K562 (cell line): ENCODE results near the gene TLR6. TPM values are rescaled to one million over a fixed set of nuclear protein-coding genes. Genes with fewer than 3 reads are reported as not detected.

Source experiments
- ATAC-seq: fragments of 200-7000 bp; cut with Tn5 transposase; 3 replicates; pipeline ENCODE4 v1.9.1; 2020; ENCODE audit warnings: moderate library complexity
- BruUV-seq: library from RNA; stranded (reverse); fragments of 400-500 nt; replicated peaks from 2 replicates; lab custom pipeline; 2021; lab: Mats Ljungman, UMichigan
- CTCF ChIA-PET: fragments of 300-600 bp; formaldehyde crosslinking; extraction: SDS; loops from one replicate; lab custom pipeline; 2021; ENCODE audit warnings: low intra/inter-chr PET ratio; lab: Yijun Ruan, JAX
- POLR2A ChIA-PET: fragments of 300-600, 350-650 bp; sonication (Branson Sonifier 250); formaldehyde crosslinking; extraction: SDS; loops from one replicate; lab custom pipeline; 2021; ENCODE audit warnings: antibody characterized with exemption, inconsistent platforms; lab: Yijun Ruan, JAX
- DNase-seq, 4 experiments: peaks; one replicate each; pipeline versions ENCODE4 v3.0.0 to v3.0.0-alpha.2; 2011 to 2018; ENCODE audit warnings: low spot score in 3 of 4, mixed read lengths in 3 of 4; ENCODE audit errors: extremely low read depth in 1 of 4
- FAIRE-seq: peaks from 2 replicates; lab custom pipeline; 2011; peaks lifted over from hg19 to GRCh38; lab: Jason Lieb, UNC
- H2AFZ ChIP-seq: 2 replicates; pipeline ENCODE4 v1.6.0; 2011; ENCODE audit warnings: low read depth, low read length, control low read depth, inconsistent platforms
- H3K27ac ChIP-seq: fragments of 200-600 bp; 3 replicates; pipeline ENCODE4 v1.8.0; 2011; ENCODE audit warnings: low read depth, mild to moderate bottlenecking, control low read depth, inconsistent platforms, low read length, moderate library complexity, mixed read lengths; ENCODE audit errors: extremely low read depth
- H3K27me3 ChIP-seq, 2 experiments: fragments of 300-600 bp in 1 of 2; 2 replicates in 1 of 2; 3 replicates in 1 of 2; pipeline versions ENCODE4 v1.6.0 to v1.8.0; 2011; ENCODE audit warnings: inconsistent platforms in 2 of 2, low read length in 2 of 2, mild to moderate bottlenecking in 1 of 2, mixed read lengths in 1 of 2, moderate library complexity in 1 of 2; ENCODE audit not compliant: control insufficient read depth in 2 of 2, insufficient read depth in 2 of 2
- H3K36me3 ChIP-seq: fragments of 300-600 bp; 3 replicates; pipeline ENCODE4 v1.8.0; 2011; ENCODE audit warnings: mild to moderate bottlenecking, low read length, inconsistent platforms; ENCODE audit not compliant: control insufficient read depth, insufficient read depth
- H3K4me1 ChIP-seq, 2 experiments: fragments of 200-600 bp in 1 of 2; replicated peaks in 1 of 2; 2 replicates in 1 of 2; 3 replicates in 1 of 2; pipeline versions ENCODE4 v1.5.1 to v1.8.0; 2011; ENCODE audit warnings: inconsistent platforms in 2 of 2, low read length in 2 of 2, mild to moderate bottlenecking in 1 of 2, mixed read lengths in 1 of 2, moderate library complexity in 1 of 2; ENCODE audit not compliant: control insufficient read depth in 2 of 2, insufficient read depth in 2 of 2
- H3K4me2 ChIP-seq: 2 replicates; pipeline ENCODE4 v1.6.1; 2011; ENCODE audit warnings: low read length, control low read depth, inconsistent platforms, mixed read lengths; ENCODE audit not compliant: insufficient read depth
- H3K4me3 ChIP-seq: fragments of 200-600 bp; sonication (generic), shearing (Covaris generic); 2 replicates; pipeline ENCODE4 v1.5.1; 2016; ENCODE audit warnings: control low read depth, inconsistent platforms
- H3K79me2 ChIP-seq: fragments of 200-600 bp; 3 replicates; pipeline ENCODE4 v1.8.0; 2011; ENCODE audit warnings: low read length, inconsistent platforms; ENCODE audit not compliant: control insufficient read depth, insufficient read depth
- H3K9ac ChIP-seq, 2 experiments: 2 replicates each; pipeline versions ENCODE4 v1.6.0 to v1.6.1; 2011; ENCODE audit warnings: low read depth in 2 of 2, low read length in 2 of 2, control low read depth in 1 of 2, inconsistent platforms in 1 of 2, mild to moderate bottlenecking in 1 of 2, mixed read lengths in 1 of 2; ENCODE audit not compliant: insufficient read depth in 1 of 2
- H3K9me1 ChIP-seq: one replicate; pipeline ENCODE4 v1.6.0; 2011; ENCODE audit warnings: inconsistent platforms, mild to moderate bottlenecking, low read length, moderate library complexity; ENCODE audit not compliant: control insufficient read depth, insufficient read depth
- H3K9me3 ChIP-seq: replicated peaks from 2 replicates; pipeline ENCODE4 v1.5.1; 2011; ENCODE audit warnings: low read depth, low read length, inconsistent platforms; ENCODE audit not compliant: control insufficient read depth, insufficient read depth
- H4K20me1 ChIP-seq: replicated peaks from 2 replicates; pipeline ENCODE4 v1.6.1; 2011; ENCODE audit warnings: low read length, inconsistent platforms, mixed read lengths; ENCODE audit not compliant: control insufficient read depth, insufficient read depth
- NR1H2 ChIP-seq: sonication (generic); formaldehyde crosslinking; IDR thresholded peaks from 2 replicates; pipeline ENCODE4 v1.4.0; 2020; ENCODE audit warnings: mild to moderate bottlenecking, missing genetic modification reagents
- POLR3A ChIP-seq: IDR thresholded peaks from 2 replicates; pipeline ENCODE4 v1.6.1; 2011; ENCODE audit warnings: borderline replicate concordance, mild to moderate bottlenecking, moderate library complexity; ENCODE audit not compliant: insufficient read length, insufficient read depth; ENCODE audit errors: extremely low read depth
- TCF7L2 ChIP-seq: fragments of 150-350 bp; IDR thresholded peaks from 2 replicates; pipeline ENCODE4 v1.6.1; 2016; ENCODE audit warnings: low read depth, mild to moderate bottlenecking, low read length, moderate library complexity
- ZNF146 ChIP-seq: IDR thresholded peaks from one replicate; pipeline ENCODE4 v1.6.1; 2018; ENCODE audit warnings: missing compliant biosample characterization; ENCODE audit not compliant: unreplicated experiment
- ZNF212 ChIP-seq: fragments of 450-650 bp; formaldehyde crosslinking; IDR thresholded peaks from 2 replicates; pipeline ENCODE4 v1.4.0; 2020; ENCODE audit warnings: mild to moderate bottlenecking
- WGBS: fragments of 100-300 bp; shearing (Covaris generic); methylation state at CpG from one replicate; pipeline ENCODE4 v1.1.6; 2016; ENCODE audit warnings: low coverage, mixed read lengths; ENCODE audit not compliant: insufficient coverage; ENCODE audit errors: missing lambda C conversion rate; 5-methylcytosine and 5-hydroxymethylcytosine counted together
- in situ Hi-C: fragments of 300-500 bp; cut with MboI; formaldehyde crosslinking; loops from 4 replicates; pipeline ENCODE4 v1.15.0; 2018; ENCODE audit warnings: inconsistent platforms, mixed read lengths
- intact Hi-C: fragments of 100-400 bp; cut with micrococcal nuclease; formaldehyde crosslinking; loops from 2 replicates; pipeline ENCODE4 v1.14.2; 2022
- polyA plus RNA-seq, 8 experiments: library from polyadenylated mRNA; depleted of rRNA in 4 of 8; stranded (reverse) in 5 of 8; unstranded in 3 of 8; fragments of >200 nt; fragmentation: Nextera tagmentation in 2 of 8; fragmentation: Illumina TruSeq in 1 of 8; extraction: Ambion mirVana in 2 of 8; extraction: Trizol in 1 of 8; gene quantifications; 2 replicates each; pipeline versions ENCODE4 v1.2.1 to v1.2.3, GENCODE V29; 2011 to 2014; ENCODE audit warnings: inconsistent platforms in 1 of 8, missing spikeins in 1 of 8
- total RNA-seq, 7 experiments: library from RNA; depleted of rRNA in 6 of 7; stranded (reverse); fragments of >200 nt in 6 of 7; fragmentation: Illumina TruSeq in 2 of 7; extraction: Trizol in 2 of 7; gene quantifications; 2 replicates each; pipeline versions ENCODE4 v1.2.1 to v1.2.3, GENCODE V29; 2011 to 2021; ENCODE audit warnings: low replicate concordance in 1 of 7
- TF ChIP-seq, protein P1 (sequence below): sonication (generic); formaldehyde crosslinking; IDR thresholded peaks from 2 replicates; pipeline ENCODE4 v1.8.0; 2023; ENCODE audit warnings: missing genetic modification reagents, mild to moderate bottlenecking, borderline replicate concordance
- TF ChIP-seq, protein P2 (sequence below): fragments of 250-450 bp; sonication (Bioruptor Pico); IDR thresholded peaks from 2 replicates; pipeline ENCODE4 v1.8.0; 2021; ENCODE audit warnings: moderate library complexity, mild to moderate bottlenecking, inconsistent platforms
- TF ChIP-seq, protein P3 (sequence below), 2 experiments: IDR thresholded peaks; 2 replicates each; pipeline ENCODE4 v1.6.1; 2011; ENCODE audit warnings: borderline replicate concordance in 1 of 2, control low read depth in 1 of 2, low read depth in 1 of 2, low read length in 1 of 2, mild to moderate bottlenecking in 1 of 2, mixed read lengths in 1 of 2, moderate library complexity in 1 of 2; ENCODE audit not compliant: insufficient read depth in 1 of 2, insufficient read length in 1 of 2, poor library complexity in 1 of 2, severe bottlenecking in 1 of 2; ENCODE audit errors: extremely low read depth in 1 of 2

TLR6 gene
- total and polyA plus RNA-seq, 9 of the 15 experiments (the other 6 are each of a cell fraction or from before 2014, with no cell fraction given): 0.08 to 1.9 (median 0.91) TPM

DNA sequence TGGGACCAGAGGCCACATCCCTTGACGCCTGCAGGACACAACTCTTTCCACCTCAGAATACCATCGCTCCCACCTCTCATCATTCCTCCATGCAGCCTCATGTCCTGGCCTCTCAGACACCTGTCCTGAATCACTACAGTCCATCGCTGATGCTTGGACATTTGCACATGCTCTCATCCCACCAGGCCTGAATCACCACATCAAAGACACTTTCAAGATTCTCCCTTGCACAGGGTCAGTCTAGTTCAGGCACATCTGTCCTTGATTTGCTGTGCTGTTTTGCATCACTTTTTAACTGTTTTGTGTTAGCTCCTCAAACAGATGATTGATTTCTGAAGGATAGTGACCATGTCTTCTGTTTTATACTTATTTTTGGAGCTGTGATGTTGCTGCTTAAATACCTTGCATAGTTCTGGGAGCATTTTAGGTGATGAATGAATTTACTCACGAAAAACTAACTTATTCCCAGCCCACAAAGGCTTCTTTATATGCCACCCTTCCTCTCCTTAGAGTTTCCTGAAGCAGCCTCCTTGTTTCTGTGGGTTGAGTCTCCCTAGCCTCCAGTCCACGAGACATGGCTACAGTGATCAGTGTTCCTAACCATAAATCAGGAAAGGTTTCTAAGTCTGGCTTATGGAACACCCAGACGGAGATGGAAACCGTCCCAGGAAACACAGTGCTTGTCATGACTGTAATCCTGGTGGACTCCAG lies 13.6 kb upstream of the TLR6 start:
- H3K4me3 ChIP-seq: no peak overlapping the region
- peaks cover 14 to 31% of the 10 kb centered on the region in 2 experiments for H3K4me1 ChIP-seq
- intact Hi-C loops: no loop called here
- BruUV-seq: no TSS peak
- H3K9me3 ChIP-seq: no peaks in the 10 kb centered on the region
- H3K9me1 ChIP-seq: no peaks in the 10 kb centered on the region
- CTCF ChIA-PET: interaction anchor here (0.6 kb wide), 1 partner anchor 1432 kb away, joined by 3 read pairs; no protein-coding TSS in a partner anchor
- peaks cover 8% of the 10 kb centered on the region; the same call in 1 of the 3 replicates for H3K79me2 ChIP-seq
- no peak for DNase-seq
- H3K27me3 ChIP-seq: no peaks in the 10 kb centered on the region
- no peak overlapping the region for H3K9ac ChIP-seq
- H4K20me1 ChIP-seq: 0 out of 2 replicates have a peak, but pooled peaks cover 3% of the 10 kb centered on the region
- ATAC-seq: no peak
- TF ChIP-seq, protein P1, sequence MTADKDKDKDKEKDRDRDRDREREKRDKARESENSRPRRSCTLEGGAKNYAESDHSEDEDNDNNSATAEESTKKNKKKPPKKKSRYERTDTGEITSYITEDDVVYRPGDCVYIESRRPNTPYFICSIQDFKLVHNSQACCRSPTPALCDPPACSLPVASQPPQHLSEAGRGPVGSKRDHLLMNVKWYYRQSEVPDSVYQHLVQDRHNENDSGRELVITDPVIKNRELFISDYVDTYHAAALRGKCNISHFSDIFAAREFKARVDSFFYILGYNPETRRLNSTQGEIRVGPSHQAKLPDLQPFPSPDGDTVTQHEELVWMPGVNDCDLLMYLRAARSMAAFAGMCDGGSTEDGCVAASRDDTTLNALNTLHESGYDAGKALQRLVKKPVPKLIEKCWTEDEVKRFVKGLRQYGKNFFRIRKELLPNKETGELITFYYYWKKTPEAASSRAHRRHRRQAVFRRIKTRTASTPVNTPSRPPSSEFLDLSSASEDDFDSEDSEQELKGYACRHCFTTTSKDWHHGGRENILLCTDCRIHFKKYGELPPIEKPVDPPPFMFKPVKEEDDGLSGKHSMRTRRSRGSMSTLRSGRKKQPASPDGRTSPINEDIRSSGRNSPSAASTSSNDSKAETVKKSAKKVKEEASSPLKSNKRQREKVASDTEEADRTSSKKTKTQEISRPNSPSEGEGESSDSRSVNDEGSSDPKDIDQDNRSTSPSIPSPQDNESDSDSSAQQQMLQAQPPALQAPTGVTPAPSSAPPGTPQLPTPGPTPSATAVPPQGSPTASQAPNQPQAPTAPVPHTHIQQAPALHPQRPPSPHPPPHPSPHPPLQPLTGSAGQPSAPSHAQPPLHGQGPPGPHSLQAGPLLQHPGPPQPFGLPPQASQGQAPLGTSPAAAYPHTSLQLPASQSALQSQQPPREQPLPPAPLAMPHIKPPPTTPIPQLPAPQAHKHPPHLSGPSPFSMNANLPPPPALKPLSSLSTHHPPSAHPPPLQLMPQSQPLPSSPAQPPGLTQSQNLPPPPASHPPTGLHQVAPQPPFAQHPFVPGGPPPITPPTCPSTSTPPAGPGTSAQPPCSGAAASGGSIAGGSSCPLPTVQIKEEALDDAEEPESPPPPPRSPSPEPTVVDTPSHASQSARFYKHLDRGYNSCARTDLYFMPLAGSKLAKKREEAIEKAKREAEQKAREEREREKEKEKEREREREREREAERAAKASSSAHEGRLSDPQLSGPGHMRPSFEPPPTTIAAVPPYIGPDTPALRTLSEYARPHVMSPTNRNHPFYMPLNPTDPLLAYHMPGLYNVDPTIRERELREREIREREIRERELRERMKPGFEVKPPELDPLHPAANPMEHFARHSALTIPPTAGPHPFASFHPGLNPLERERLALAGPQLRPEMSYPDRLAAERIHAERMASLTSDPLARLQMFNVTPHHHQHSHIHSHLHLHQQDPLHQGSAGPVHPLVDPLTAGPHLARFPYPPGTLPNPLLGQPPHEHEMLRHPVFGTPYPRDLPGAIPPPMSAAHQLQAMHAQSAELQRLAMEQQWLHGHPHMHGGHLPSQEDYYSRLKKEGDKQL (CRISPR knock-in tag): no peak
- TF ChIP-seq, protein P2, sequence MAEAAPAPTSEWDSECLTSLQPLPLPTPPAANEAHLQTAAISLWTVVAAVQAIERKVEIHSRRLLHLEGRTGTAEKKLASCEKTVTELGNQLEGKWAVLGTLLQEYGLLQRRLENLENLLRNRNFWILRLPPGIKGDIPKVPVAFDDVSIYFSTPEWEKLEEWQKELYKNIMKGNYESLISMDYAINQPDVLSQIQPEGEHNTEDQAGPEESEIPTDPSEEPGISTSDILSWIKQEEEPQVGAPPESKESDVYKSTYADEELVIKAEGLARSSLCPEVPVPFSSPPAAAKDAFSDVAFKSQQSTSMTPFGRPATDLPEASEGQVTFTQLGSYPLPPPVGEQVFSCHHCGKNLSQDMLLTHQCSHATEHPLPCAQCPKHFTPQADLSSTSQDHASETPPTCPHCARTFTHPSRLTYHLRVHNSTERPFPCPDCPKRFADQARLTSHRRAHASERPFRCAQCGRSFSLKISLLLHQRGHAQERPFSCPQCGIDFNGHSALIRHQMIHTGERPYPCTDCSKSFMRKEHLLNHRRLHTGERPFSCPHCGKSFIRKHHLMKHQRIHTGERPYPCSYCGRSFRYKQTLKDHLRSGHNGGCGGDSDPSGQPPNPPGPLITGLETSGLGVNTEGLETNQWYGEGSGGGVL (CRISPR knock-in tag): no peak
- TF ChIP-seq POLR3A: no peak
- TF ChIP-seq TCF7L2: no peak
- no peak for TF ChIP-seq ZNF212 (CRISPR knock-in tag)
- no peak for TF ChIP-seq NR1H2 (CRISPR knock-in tag)
- TF ChIP-seq, protein P3, sequence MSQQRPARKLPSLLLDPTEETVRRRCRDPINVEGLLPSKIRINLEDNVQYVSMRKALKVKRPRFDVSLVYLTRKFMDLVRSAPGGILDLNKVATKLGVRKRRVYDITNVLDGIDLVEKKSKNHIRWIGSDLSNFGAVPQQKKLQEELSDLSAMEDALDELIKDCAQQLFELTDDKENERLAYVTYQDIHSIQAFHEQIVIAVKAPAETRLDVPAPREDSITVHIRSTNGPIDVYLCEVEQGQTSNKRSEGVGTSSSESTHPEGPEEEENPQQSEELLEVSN (IDR thresholded peaks at IDR 0.05; ENCODE audit: borderline replicate concordance in 1 of 2, extremely low read depth in 1 of 2, insufficient read depth in 1 of 2, insufficient read length in 1 of 2, low read depth in 1 of 2, low read length in 1 of 2, poor library complexity in 1 of 2, severe bottlenecking in 1 of 2): no peak
- TF ChIP-seq ZNF146 (CRISPR knock-in tag): no peak
- no peak overlapping the region for H3K4me2 ChIP-seq
- no peak for FAIRE-seq
- in situ Hi-C loops: no loop called here
- POLR2A ChIA-PET: interaction anchor here (1.5 kb wide), 1 partner anchor 10 kb away, joined by 3 read pairs; no protein-coding TSS in a partner anchor
- 58% methylated on average over 7 of the region's 7 CpGs for WGBS
- no peaks in the 10 kb centered on the region; the same call in 2 of the 3 replicates for H3K36me3 ChIP-seq
- no peak overlapping the region for H2AFZ ChIP-seq
- no peak overlapping the region for H3K27ac ChIP-seq
